ENCODE measurements around the gene COMMD10.

- no peak for TF ChIP-seq CTCF (IDR thresholded peaks at IDR 0.05 in 4 of 5, conservative IDR thresholded peaks at IDR 0.05 in 1 of 5)
- no peak for TF ChIP-seq POLR2A (IDR thresholded peaks at IDR 0.05)
These were observed 149.9 kb downstream of the COMMD10 start for GRCh38 chr5:116234681-116235080.
